Ovary (tissue), 3 donors: ENCODE data around the gene LRTM1.

Experiments used
- CTCF ChIP-seq, 3 donors: fragments of 450-650 bp in 2 of 3; fragments of 200-600 bp in 1 of 3; IDR thresholded peaks; one replicate each; pipeline versions ENCODE4 v1.5.1 to v1.8.0; 2016 to 2022; ENCODE audit warnings: antibody characterized with exemption in 3 of 3, mild to moderate bottlenecking in 1 of 3
- EP300 ChIP-seq: sonication (generic); formaldehyde crosslinking; IDR thresholded peaks from one replicate; pipeline ENCODE4 v1.6.1; 2017; ENCODE audit warnings: antibody characterized with exemption
- POLR2A ChIP-seq: fragments of 450-650 bp; IDR thresholded peaks from one replicate; pipeline ENCODE4 v1.6.1; 2017; ENCODE audit warnings: antibody characterized with exemption, mild to moderate bottlenecking, moderate library complexity
- donor health status: DM: no; HTN: no; CAD: no.

GRCh38 chr3:54970895-54971294, 43.0 kb upstream of the LRTM1 start:
- TF ChIP-seq CTCF (IDR thresholded peaks at IDR 0.05) (no peak), POLR2A (no peak), EP300 (no peak)
